Measurements from ENCODE around the gene RXFP1. TPM values are rescaled to one million over a fixed set of nuclear protein-coding genes. Genes with fewer than 3 reads are reported as not detected.

The RXFP1 gene
- total RNA-seq, 1 experiment from 2014 or later: not detected

GRCh38 chr4:158534727-158535126, 13.0 kb downstream of the RXFP1 start:
- intact Hi-C loops (cut with micrococcal nuclease; ENCODE audit: unreplicated experiment): no loop called here
- no peak for DNase-seq (ENCODE audit: low spot score)
- Histone ChIP-seq H3K9me3 (ENCODE audit: low read depth, low read length, poor library complexity, severe bottlenecking) (no peaks in the 10 kb centered on the region), H3K27ac (ENCODE audit: low read depth, low read length, poor library complexity, severe bottlenecking) (no peak overlapping the region), H3K4me3 (ENCODE audit: low read depth, low read length, poor library complexity, severe bottlenecking) (no peak overlapping the region), H3K4me1 (ENCODE audit: insufficient read depth, low read length, poor library complexity, severe bottlenecking) (no peaks in the 10 kb centered on the region), H3K36me3 (ENCODE audit: insufficient read depth, low read length, poor library complexity, severe bottlenecking) (no peaks in the 10 kb centered on the region), H3K27me3 (replicated peaks; ENCODE audit: insufficient read depth, low read depth, low read length, poor library complexity) (peaks cover 3% of the 10 kb centered on the region)
- no TSS peak for BruUV-seq (replicated peaks)
- POLR2A ChIA-PET (ENCODE audit: low non-redundant PET): no interaction called here
- TF ChIP-seq EZH2 (IDR thresholded peaks at IDR 0.05; ENCODE audit: borderline replicate concordance, low read depth, low read length, poor library complexity, severe bottlenecking) (no peak), CTCF (conservative IDR thresholded peaks at IDR 0.05; ENCODE audit: low read depth, low read length) (no peak)
- CTCF ChIA-PET: no interaction called here

- no peaks in the 10 kb centered on the region for H3K27me3 ChIP-seq (replicated peaks; ENCODE audit: insufficient read depth, low read depth, low read length, poor library complexity)
- H3K9me3 ChIP-seq (ENCODE audit: low read depth, low read length, poor library complexity, severe bottlenecking): no peaks in the 10 kb centered on the region
- no TSS peak for BruUV-seq (replicated peaks)
- intact Hi-C loops (cut with micrococcal nuclease; ENCODE audit: unreplicated experiment): no loop called here
- no peaks in the 10 kb centered on the region for H3K4me1 ChIP-seq (ENCODE audit: insufficient read depth, low read length, poor library complexity, severe bottlenecking)
- H3K36me3 ChIP-seq (ENCODE audit: insufficient read depth, low read length, poor library complexity, severe bottlenecking): no peaks in the 10 kb centered on the region
- ChIA-PET POLR2A (ENCODE audit: low non-redundant PET) (no interaction called here), CTCF (no interaction called here)
- TF ChIP-seq CTCF (conservative IDR thresholded peaks at IDR 0.05; ENCODE audit: low read depth, low read length) (no peak), EZH2 (IDR thresholded peaks at IDR 0.05; ENCODE audit: borderline replicate concordance, low read depth, low read length, poor library complexity, severe bottlenecking) (no peak)
- H3K27ac ChIP-seq (ENCODE audit: low read depth, low read length, poor library complexity, severe bottlenecking): no peak overlapping the region
- peak; percentile 10 for DNase-seq (ENCODE audit: low spot score)
- H3K4me3 ChIP-seq (ENCODE audit: low read depth, low read length, poor library complexity, severe bottlenecking): no peak overlapping the region
These were observed 13.5 kb downstream of the RXFP1 start for GRCh38 chr4:158535130-158535614.

GRCh38 chr4:158536833-158537232, 15.2 kb downstream of the RXFP1 start:
- CTCF ChIA-PET: no interaction called here
- no peaks in the 10 kb centered on the region for H3K27me3 ChIP-seq (replicated peaks; ENCODE audit: insufficient read depth, low read depth, low read length, poor library complexity)
- no TSS peak for BruUV-seq (replicated peaks)
- no peak overlapping the region for H3K27ac ChIP-seq (ENCODE audit: low read depth, low read length, poor library complexity, severe bottlenecking)
- H3K4me3 ChIP-seq (ENCODE audit: low read depth, low read length, poor library complexity, severe bottlenecking): no peak overlapping the region
- H3K4me1 ChIP-seq (ENCODE audit: insufficient read depth, low read length, poor library complexity, severe bottlenecking): no peaks in the 10 kb centered on the region
- H3K36me3 ChIP-seq (ENCODE audit: insufficient read depth, low read length, poor library complexity, severe bottlenecking): no peaks in the 10 kb centered on the region
- POLR2A ChIA-PET (ENCODE audit: low non-redundant PET): no interaction called here
- TF ChIP-seq EZH2 (IDR thresholded peaks at IDR 0.05; ENCODE audit: borderline replicate concordance, low read depth, low read length, poor library complexity, severe bottlenecking) (no peak), CTCF (conservative IDR thresholded peaks at IDR 0.05; ENCODE audit: low read depth, low read length) (no peak)
- no peaks in the 10 kb centered on the region for H3K9me3 ChIP-seq (ENCODE audit: low read depth, low read length, poor library complexity, severe bottlenecking)
- no peak for DNase-seq (ENCODE audit: low spot score)
- intact Hi-C loops (cut with micrococcal nuclease; ENCODE audit: unreplicated experiment): no loop called here
